K562 (cell line): Measurements from ENCODE around the gene HTR1D. TPM values are rescaled to one million over a fixed set of nuclear protein-coding genes. Genes with fewer than 3 reads are reported as not detected.

ENCODE experiments used
- ARID3B ChIP-seq: fragments of 250-450 bp; sonication (Bioruptor Pico); IDR thresholded peaks from 2 replicates; pipeline ENCODE4 v1.4.0; 2020; ENCODE audit warnings: borderline replicate concordance
- ARNT ChIP-seq, 2 experiments: fragments of 450-650 bp; IDR thresholded peaks; 2 replicates each; pipeline ENCODE4 v1.6.1; 2016; ENCODE audit warnings: mild to moderate bottlenecking in 1 of 2
- ATF1 ChIP-seq, 2 experiments: fragments of 450-650 bp in 1 of 2; IDR thresholded peaks; 2 replicates each; pipeline ENCODE4 v1.6.1; 2016; ENCODE audit warnings: missing compliant biosample characterization in 1 of 2, missing genetic modification characterization in 1 of 2
- CBX1 ChIP-seq: sonication (generic); IDR thresholded peaks from 2 replicates; pipeline ENCODE4 v1.6.1; 2016; ENCODE audit warnings: antibody characterized with exemption, low read depth, mild to moderate bottlenecking
- CREM ChIP-seq: IDR thresholded peaks from 2 replicates; pipeline ENCODE4 v1.6.1; 2014; ENCODE audit warnings: antibody characterized with exemption, low read depth
- ELF2 ChIP-seq: fragments of 250-450 bp; sonication (Bioruptor Pico); IDR thresholded peaks from 2 replicates; pipeline ENCODE4 v1.5.0; 2021; ENCODE audit warnings: mild to moderate bottlenecking
- ERF ChIP-seq: fragments of 450-650 bp; formaldehyde crosslinking; IDR thresholded peaks from 2 replicates; pipeline ENCODE4 v1.4.0; 2020; ENCODE audit warnings: mild to moderate bottlenecking, mixed read lengths
- ETS1 ChIP-seq: conservative IDR thresholded peaks from 2 replicates; pipeline ENCODE4 v1.6.1; 2011; ENCODE audit warnings: low read depth, mild to moderate bottlenecking, low read length; ENCODE audit not compliant: control insufficient read depth
- ETV6 ChIP-seq, 3 experiments: fragments of 150-350 bp in 1 of 3; sonication (generic) in 1 of 3; formaldehyde crosslinking in 1 of 3; IDR thresholded peaks; 2 replicates each; pipeline versions ENCODE4 v1.6.1 to v1.8.0; 2014 to 2022; ENCODE audit warnings: borderline replicate concordance in 2 of 3, low read depth in 2 of 3, antibody characterized with exemption in 1 of 3, low read length in 1 of 3, mild to moderate bottlenecking in 1 of 3, missing genetic modification reagents in 1 of 3
- MTA1 ChIP-seq: fragments of 450-650 bp; IDR thresholded peaks from 2 replicates; pipeline ENCODE4 v1.6.1; 2017; ENCODE audit warnings: borderline replicate concordance
- NFE2 ChIP-seq: IDR thresholded peaks from 2 replicates; pipeline ENCODE4 v1.6.1; 2014; ENCODE audit warnings: antibody characterized with exemption, low read depth
- NR2C1 ChIP-seq, 2 experiments: fragments of 450-650 bp; IDR thresholded peaks; 2 replicates each; pipeline ENCODE4 v1.6.1; 2017; ENCODE audit warnings: mild to moderate bottlenecking in 2 of 2, antibody characterized with exemption in 1 of 2, inconsistent platforms in 1 of 2, missing compliant biosample characterization in 1 of 2, missing genetic modification characterization in 1 of 2
- RBBP5 ChIP-seq: fragments of 200-600 bp; sonication (generic); IDR thresholded peaks from 2 replicates; pipeline ENCODE4 v1.6.1; 2012; ENCODE audit warnings: borderline replicate concordance, mild to moderate bottlenecking, low read length, control low read depth, inconsistent platforms; ENCODE audit not compliant: insufficient read depth, poor library complexity, severe bottlenecking
- SETDB1 ChIP-seq: IDR thresholded peaks from one replicate; pipeline ENCODE4 v1.6.1; 2012; ENCODE audit warnings: low read length, control low read depth, inconsistent platforms
- THRB ChIP-seq: fragments of 450-650 bp; formaldehyde crosslinking; conservative IDR thresholded peaks from 2 replicates; pipeline ENCODE4 v1.4.0; 2022; ENCODE audit warnings: mild to moderate bottlenecking, missing genetic modification characterization
- ZBTB11 ChIP-seq, 3 experiments: fragments of 200-800 bp in 1 of 3; fragments of 250-450 bp in 1 of 3; fragments of 450-650 bp in 1 of 3; sonication (Bioruptor Pico) in 1 of 3; sonication (Bioruptor generic) in 1 of 3; formaldehyde crosslinking in 1 of 3; IDR thresholded peaks; 2 replicates each; pipeline versions ENCODE4 v1.6.1 to v1.8.0; 2016 to 2022; ENCODE audit warnings: mild to moderate bottlenecking in 2 of 3, missing genetic modification characterization in 2 of 3, missing compliant biosample characterization in 1 of 3, moderate library complexity in 1 of 3
- ZNF282 ChIP-seq: sonication (generic); formaldehyde crosslinking; IDR thresholded peaks from 2 replicates; pipeline ENCODE4 v1.8.1; 2023; ENCODE audit warnings: missing genetic modification reagents
- polyA plus RNA-seq, 8 experiments: library from polyadenylated mRNA; depleted of rRNA in 4 of 8; stranded (reverse) in 5 of 8; unstranded in 3 of 8; fragments of >200 nt; fragmentation: Nextera tagmentation in 2 of 8; fragmentation: Illumina TruSeq in 1 of 8; extraction: Ambion mirVana in 2 of 8; extraction: Trizol in 1 of 8; gene quantifications; 2 replicates each; pipeline versions ENCODE4 v1.2.1 to v1.2.3, GENCODE V29; 2011 to 2014; ENCODE audit warnings: inconsistent platforms in 1 of 8, missing spikeins in 1 of 8
- total RNA-seq, 7 experiments: library from RNA; depleted of rRNA in 6 of 7; stranded (reverse); fragments of >200 nt in 6 of 7; fragmentation: Illumina TruSeq in 2 of 7; extraction: Trizol in 2 of 7; gene quantifications; 2 replicates each; pipeline versions ENCODE4 v1.2.1 to v1.2.3, GENCODE V29; 2011 to 2021; ENCODE audit warnings: low replicate concordance in 1 of 7
- TF ChIP-seq, protein P1 (sequence below): fragments of 450-650 bp; IDR thresholded peaks from 2 replicates; pipeline ENCODE4 v1.6.1; 2016

The HTR1D gene
- total and polyA plus RNA-seq, 9 of the 15 experiments (the other 6 are each of a cell fraction or from before 2014, with no cell fraction given) = 0.03 to 0.09 (median 0.04) TPM; not detected in 4

GRCh38 chr1:23178414-23178813 is 38.9 kb downstream of the HTR1D start (continued):
- TF ChIP-seq RBBP5 = no peak
- peak; percentile 26; the same call in 1 of the 2 replicates for TF ChIP-seq NFE2
- peak; percentile 36; the same call in 1 of the 2 replicates for TF ChIP-seq CREM
- TF ChIP-seq, protein P1, sequence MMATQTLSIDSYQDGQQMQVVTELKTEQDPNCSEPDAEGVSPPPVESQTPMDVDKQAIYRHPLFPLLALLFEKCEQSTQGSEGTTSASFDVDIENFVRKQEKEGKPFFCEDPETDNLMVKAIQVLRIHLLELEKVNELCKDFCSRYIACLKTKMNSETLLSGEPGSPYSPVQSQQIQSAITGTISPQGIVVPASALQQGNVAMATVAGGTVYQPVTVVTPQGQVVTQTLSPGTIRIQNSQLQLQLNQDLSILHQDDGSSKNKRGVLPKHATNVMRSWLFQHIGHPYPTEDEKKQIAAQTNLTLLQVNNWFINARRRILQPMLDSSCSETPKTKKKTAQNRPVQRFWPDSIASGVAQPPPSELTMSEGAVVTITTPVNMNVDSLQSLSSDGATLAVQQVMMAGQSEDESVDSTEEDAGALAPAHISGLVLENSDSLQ = peak; percentile 69
- TF ChIP-seq NR2C1 (IDR thresholded peaks at IDR 0.05) = no peak
- 0 out of 2 replicates have a peak, but pooled peaks have one; percentile 13 for TF ChIP-seq NR2C1 (tag; IDR thresholded peaks at IDR 0.05)
- no peak for TF ChIP-seq MTA1
- TF ChIP-seq ETS1 = no peak
- no peak for TF ChIP-seq ZBTB11 (CRISPR knock-in tag; IDR thresholded peaks at IDR 0.05)
- 0 out of 4 replicates have a peak, but pooled peaks of 1 of the 2 experiments have one; percentile 34 for TF ChIP-seq ARNT (IDR thresholded peaks at IDR 0.05)
- no peak for TF ChIP-seq ELF2 (CRISPR knock-in tag)
- TF ChIP-seq THRB (CRISPR knock-in tag) = no peak
- TF ChIP-seq ERF = no peak
- no peak for TF ChIP-seq CBX1
- no peak for TF ChIP-seq ETV6 (IDR thresholded peaks at IDR 0.05; ENCODE audit: borderline replicate concordance in 1 of 2, low read depth in 2 of 2, low read length in 1 of 2)
- TF ChIP-seq ETV6 (CRISPR knock-in tag; IDR thresholded peaks at IDR 0.05; ENCODE audit: borderline replicate concordance) = no peak
- no peak for TF ChIP-seq SETDB1
- TF ChIP-seq ARID3B (CRISPR knock-in tag) = no peak
- TF ChIP-seq ZNF282 (CRISPR knock-in tag) = no peak
- TF ChIP-seq ATF1 (CRISPR knock-in tag; IDR thresholded peaks at IDR 0.05) = no peak
- peak; percentile 23; the same call in 1 of the 2 replicates for TF ChIP-seq ATF1 (tag; IDR thresholded peaks at IDR 0.05)
